ENCODE data around the gene CFAP43.

- no peak for TF ChIP-seq CTCF (IDR thresholded peaks at IDR 0.05)
- no peak for TF ChIP-seq POLR2A (IDR thresholded peaks at IDR 0.05)
Observed at GRCh38 chr10:104092749-104093148, 139.4 kb downstream of the CFAP43 start.

Measured in adrenal gland (tissue), 5 donors.